Measurements from ENCODE around the gene MEN1. TPM values are rescaled to one million over a fixed set of nuclear protein-coding genes. Genes with fewer than 3 reads are reported as not detected.

Gene MEN1
- total RNA-seq, 1 donor from 2014 or later: 47.2 TPM

- DNase-seq (ENCODE audit: low spot score): no peak
- Mint-ChIP-seq H3K4me3 (ENCODE audit: low read depth) (no peak overlapping the region), H3K27me3 (ENCODE audit: low read depth) (no peaks in the 10 kb centered on the region), H3K27ac (no peak overlapping the region), H3K4me1 (ENCODE audit: low read depth) (peaks cover 60% of the 10 kb centered on the region), H3K9me3 (no peaks in the 10 kb centered on the region), H3K36me3 (ENCODE audit: low read depth) (peaks cover 83% of the 10 kb centered on the region)
- intact Hi-C loops (cut with micrococcal nuclease): loop anchor here (10.0 kb wide), 1 partner anchor 141 kb away; the partner anchor contains the start of gene ATG2A
Measured at GRCh38 chr11:64774144-64774543, 36.2 kb downstream of the MEN1 start.

- Mint-ChIP-seq H3K27ac (peak overlapping the region; percentile 29), H3K4me3 (ENCODE audit: low read depth) (peak overlapping the region; percentile 22), H3K36me3 (ENCODE audit: low read depth) (peaks cover 98% of the 10 kb centered on the region), H3K9me3 (no peaks in the 10 kb centered on the region), H3K4me1 (ENCODE audit: low read depth) (peaks cover 69% of the 10 kb centered on the region), H3K27me3 (ENCODE audit: low read depth) (no peaks in the 10 kb centered on the region)
- no peak for DNase-seq (ENCODE audit: low spot score)
- intact Hi-C loops (cut with micrococcal nuclease): loop anchor here (10.0 kb wide), 1 partner anchor 142 kb away; the partner anchor contains the start of gene ATG2A
Measured at GRCh38 chr11:64772303-64773018, 37.9 kb downstream of the MEN1 start.

GRCh38 chr11:64771861-64772260 is 38.5 kb downstream of the MEN1 start:
- intact Hi-C loops (cut with micrococcal nuclease): loop anchor here (10.0 kb wide), 1 partner anchor 143 kb away; the partner anchor contains the start of gene ATG2A
- no peak overlapping the region for H3K4me3 Mint-ChIP-seq (ENCODE audit: low read depth)
- H3K4me1 Mint-ChIP-seq (ENCODE audit: low read depth): peaks cover 71% of the 10 kb centered on the region
- no peak overlapping the region for H3K27ac Mint-ChIP-seq
- no peak for DNase-seq (ENCODE audit: low spot score)
- peaks cover 98% of the 10 kb centered on the region for H3K36me3 Mint-ChIP-seq (ENCODE audit: low read depth)
- H3K27me3 Mint-ChIP-seq (ENCODE audit: low read depth): no peaks in the 10 kb centered on the region
- no peaks in the 10 kb centered on the region for H3K9me3 Mint-ChIP-seq

GRCh38 chr11:64770120-64770519 is 40.2 kb downstream of the MEN1 start:
- Mint-ChIP-seq H3K9me3 (no peaks in the 10 kb centered on the region), H3K27me3 (ENCODE audit: low read depth) (no peaks in the 10 kb centered on the region), H3K27ac (no peak overlapping the region), H3K4me3 (ENCODE audit: low read depth) (no peak overlapping the region), H3K4me1 (ENCODE audit: low read depth) (peaks cover 62% of the 10 kb centered on the region), H3K36me3 (ENCODE audit: low read depth) (peaks cover 95% of the 10 kb centered on the region)
- DNase-seq (ENCODE audit: low spot score): no peak
- intact Hi-C loops (cut with micrococcal nuclease): loop anchor here (10.0 kb wide), 1 partner anchor 145 kb away; the partner anchor contains the start of gene ATG2A

- peaks cover 95% of the 10 kb centered on the region for H3K36me3 Mint-ChIP-seq (ENCODE audit: low read depth)
- intact Hi-C loops (cut with micrococcal nuclease): no loop called here
- H3K27ac Mint-ChIP-seq: peak overlapping the region; percentile 3
- no peak for DNase-seq (ENCODE audit: low spot score)
- H3K4me1 Mint-ChIP-seq (ENCODE audit: low read depth): peaks cover 65% of the 10 kb centered on the region
- no peak overlapping the region for H3K4me3 Mint-ChIP-seq (ENCODE audit: low read depth)
- no peaks in the 10 kb centered on the region for H3K27me3 Mint-ChIP-seq (ENCODE audit: low read depth)
- H3K9me3 Mint-ChIP-seq: no peaks in the 10 kb centered on the region
Measured at GRCh38 chr11:64769283-64769682, 41.1 kb downstream of the MEN1 start.

- Mint-ChIP-seq H3K36me3 (ENCODE audit: low read depth) (peaks cover 96% of the 10 kb centered on the region), H3K9me3 (no peaks in the 10 kb centered on the region), H3K4me1 (ENCODE audit: low read depth) (peaks cover 67% of the 10 kb centered on the region), H3K27ac (peak overlapping the region; percentile 3), H3K27me3 (ENCODE audit: low read depth) (no peaks in the 10 kb centered on the region), H3K4me3 (ENCODE audit: low read depth) (no peak overlapping the region)
- intact Hi-C loops (cut with micrococcal nuclease): loop anchor here (1.0 kb wide), 1 partner anchor 9 kb away; no protein-coding TSS in a partner anchor
- DNase-seq (ENCODE audit: low spot score): no peak
Measured at GRCh38 chr11:64768300-64768694, 42.1 kb downstream of the MEN1 start.

- peak overlapping the region; percentile 66 for H3K27ac Mint-ChIP-seq
- H3K9me3 Mint-ChIP-seq: no peaks in the 10 kb centered on the region
- peaks cover 96% of the 10 kb centered on the region for H3K36me3 Mint-ChIP-seq (ENCODE audit: low read depth)
- H3K27me3 Mint-ChIP-seq (ENCODE audit: low read depth): no peaks in the 10 kb centered on the region
- DNase-seq (ENCODE audit: low spot score): peak; percentile 66
- H3K4me3 Mint-ChIP-seq (ENCODE audit: low read depth): no peak overlapping the region
- intact Hi-C loops (cut with micrococcal nuclease): loop anchor here (1.0 to 2.0 kb wide), 2 partner anchors 10 to 23 kb away; partner anchors contain the start of gene RASGRP2
- peaks cover 68% of the 10 kb centered on the region for H3K4me1 Mint-ChIP-seq (ENCODE audit: low read depth)
Measured at GRCh38 chr11:64767344-64768299, 42.7 kb downstream of the MEN1 start.

GRCh38 chr11:64766881-64767280 is 43.5 kb downstream of the MEN1 start:
- peaks cover 68% of the 10 kb centered on the region for H3K4me1 Mint-ChIP-seq (ENCODE audit: low read depth)
- DNase-seq (ENCODE audit: low spot score): no peak
- H3K27me3 Mint-ChIP-seq (ENCODE audit: low read depth): no peaks in the 10 kb centered on the region
- no peaks in the 10 kb centered on the region for H3K9me3 Mint-ChIP-seq
- intact Hi-C loops (cut with micrococcal nuclease): loop anchor here (2.0 kb wide), 1 partner anchor 22 kb away; the partner anchor contains the start of gene RASGRP2
- no peak overlapping the region for H3K27ac Mint-ChIP-seq
- H3K36me3 Mint-ChIP-seq (ENCODE audit: low read depth): peaks cover 95% of the 10 kb centered on the region
- no peak overlapping the region for H3K4me3 Mint-ChIP-seq (ENCODE audit: low read depth)

GRCh38 chr11:64765851-64766665 is 44.3 kb downstream of the MEN1 start:
- Mint-ChIP-seq H3K4me1 (ENCODE audit: low read depth) (peaks cover 68% of the 10 kb centered on the region), H3K36me3 (ENCODE audit: low read depth) (peaks cover 91% of the 10 kb centered on the region), H3K9me3 (no peaks in the 10 kb centered on the region), H3K27ac (no peak overlapping the region), H3K4me3 (ENCODE audit: low read depth) (no peak overlapping the region), H3K27me3 (ENCODE audit: low read depth) (no peaks in the 10 kb centered on the region)
- DNase-seq (ENCODE audit: low spot score): no peak
- intact Hi-C loops (cut with micrococcal nuclease): loop anchor here (2.0 kb wide), 1 partner anchor 21 kb away; the partner anchor contains the start of gene RASGRP2

- Mint-ChIP-seq H3K9me3 (no peaks in the 10 kb centered on the region), H3K4me1 (ENCODE audit: low read depth) (peaks cover 73% of the 10 kb centered on the region), H3K4me3 (ENCODE audit: low read depth) (peak overlapping the region; percentile 75), H3K27me3 (ENCODE audit: low read depth) (no peaks in the 10 kb centered on the region), H3K27ac (peak overlapping the region; percentile 86), H3K36me3 (ENCODE audit: low read depth) (peaks cover 88% of the 10 kb centered on the region)
- intact Hi-C loops (cut with micrococcal nuclease): no loop called here
- DNase-seq (ENCODE audit: low spot score): no peak
Measured at GRCh38 chr11:64765291-64765850, 45.0 kb downstream of the MEN1 start.

- H3K27ac Mint-ChIP-seq: peak overlapping the region; percentile 86
- peaks cover 70% of the 10 kb centered on the region for H3K4me1 Mint-ChIP-seq (ENCODE audit: low read depth)
- no peaks in the 10 kb centered on the region for H3K27me3 Mint-ChIP-seq (ENCODE audit: low read depth)
- H3K36me3 Mint-ChIP-seq (ENCODE audit: low read depth): peaks cover 82% of the 10 kb centered on the region
- intact Hi-C loops (cut with micrococcal nuclease): no loop called here
- H3K4me3 Mint-ChIP-seq (ENCODE audit: low read depth): peak overlapping the region; percentile 75
- no peaks in the 10 kb centered on the region for H3K9me3 Mint-ChIP-seq
- no peak for DNase-seq (ENCODE audit: low spot score)
Measured at GRCh38 chr11:64764753-64765152, 45.6 kb downstream of the MEN1 start.
